HG03045 (cell line): ENCODE measurements around the gene GLRX.

Experiments
- ATAC-seq: cut with Tn5 transposase; IDR thresholded peaks from one replicate; pipeline ENCODE4 v1.9.1; 2021; ENCODE audit warnings: mild to moderate bottlenecking, moderate library complexity; ENCODE audit not compliant: unreplicated experiment

GLRX gene

DNA sequence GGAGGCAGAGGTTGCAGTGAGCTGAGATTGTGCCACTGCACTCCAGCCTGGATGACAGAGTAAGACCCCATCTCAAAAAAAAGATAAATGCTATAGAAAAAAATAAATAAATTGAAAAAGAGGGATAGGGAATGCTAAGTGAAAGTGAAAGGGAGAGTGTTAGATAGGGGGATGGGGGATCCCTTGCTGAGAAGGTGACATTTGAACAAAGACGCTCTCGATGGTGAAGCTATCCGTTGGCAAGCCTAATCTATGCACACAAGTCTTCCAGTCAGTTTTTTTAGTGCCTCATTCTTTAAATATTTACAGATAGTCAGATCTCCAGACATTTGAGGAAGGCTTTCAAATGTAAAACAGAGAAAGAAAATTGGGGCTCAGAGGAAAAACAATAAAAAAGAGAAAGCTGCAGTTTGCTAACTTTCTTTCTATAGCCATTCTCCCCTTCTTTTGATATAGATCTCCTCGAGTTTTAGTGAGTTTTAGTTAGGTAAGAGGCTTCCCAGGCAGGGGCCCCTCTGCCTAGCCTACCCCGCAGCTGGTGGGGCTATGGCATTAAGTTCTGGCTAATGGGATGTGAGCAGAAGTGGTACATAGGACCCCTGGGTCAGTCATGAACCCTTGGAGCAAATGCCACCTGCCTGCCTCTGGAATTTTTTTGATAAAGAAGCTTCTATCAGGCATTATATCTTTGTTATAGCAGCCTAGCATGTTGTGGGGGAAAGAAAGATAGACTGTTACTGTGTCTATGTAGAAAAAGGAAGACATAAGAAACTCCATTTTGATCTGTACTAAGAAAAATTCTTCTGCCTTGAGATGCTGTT, 12.0 kb downstream of the GLRX start:
- ATAC-seq: no peak

- ATAC-seq: no peak
These were observed 13.0 kb downstream of the GLRX start for GRCh38 chr5:95809414-95809960.

- ATAC-seq: peak; percentile 99
These were observed 13.7 kb downstream of the GLRX start for GRCh38 chr5:95808686-95809413.

GRCh38 chr5:95808013-95808685, 14.4 kb downstream of the GLRX start:
- no peak for ATAC-seq

DNA sequence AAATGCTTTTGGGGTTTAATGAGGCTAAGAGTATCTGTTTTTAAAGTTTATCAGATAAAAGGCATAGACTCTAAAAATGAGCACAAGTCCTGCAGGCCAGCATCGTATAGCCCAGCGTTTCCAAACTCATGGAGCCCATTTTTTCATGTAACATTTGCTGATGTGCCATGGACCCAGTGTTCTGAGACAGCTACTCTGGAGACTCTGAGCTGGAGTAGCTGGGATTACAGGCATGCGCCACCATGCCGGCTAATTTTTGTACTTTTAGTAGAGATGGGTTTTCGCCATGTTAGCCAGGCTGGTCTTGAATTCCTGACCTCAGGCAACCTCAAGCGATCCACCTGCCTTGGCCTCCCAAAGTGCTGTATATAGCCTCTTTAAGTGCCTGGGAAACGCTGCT, 15.8 kb downstream of the GLRX start:
- no peak for ATAC-seq

DNA sequence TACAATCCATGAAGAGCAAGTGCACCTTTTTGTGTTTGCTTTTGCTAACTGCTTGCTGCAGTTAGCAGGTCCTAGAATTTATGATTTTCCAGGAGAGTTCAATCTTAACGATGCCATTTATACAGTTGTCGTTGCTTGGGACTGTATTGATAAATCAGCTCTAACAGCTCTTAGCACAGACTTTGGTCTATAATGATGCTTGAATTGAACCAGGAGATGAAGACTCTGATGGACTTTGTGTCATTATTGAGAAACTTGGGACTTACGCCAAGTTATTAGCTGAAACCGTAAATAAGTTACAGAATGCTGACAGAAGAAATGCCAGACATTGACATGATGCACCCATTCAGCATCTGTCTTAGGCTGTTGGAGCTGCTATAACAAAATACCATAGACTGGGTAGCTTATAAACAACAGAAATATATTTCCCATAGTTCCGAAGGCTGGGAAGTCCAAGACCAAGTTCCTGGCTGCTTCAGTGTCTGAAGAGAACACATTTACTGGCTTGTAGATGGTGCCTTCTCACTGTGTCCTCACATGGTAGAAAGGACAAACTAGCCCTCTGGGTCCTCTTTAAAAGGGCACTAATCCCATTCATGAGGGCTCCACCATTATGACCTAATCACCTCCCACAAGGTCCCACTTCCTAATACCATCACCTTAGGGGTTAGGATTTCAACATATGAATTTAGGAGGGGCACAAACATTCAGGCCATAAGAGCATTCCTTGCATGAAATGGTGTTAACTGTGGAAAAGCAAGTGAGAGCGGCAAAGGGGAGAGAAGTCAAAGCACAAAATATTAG, 17.6 kb downstream of the GLRX start:
- ATAC-seq: no peak

GRCh38 chr5:95803271-95804148, 19.0 kb downstream of the GLRX start:
- ATAC-seq: no peak

- no peak for ATAC-seq
These were observed 20.6 kb downstream of the GLRX start for GRCh38 chr5:95801961-95802360.

DNA sequence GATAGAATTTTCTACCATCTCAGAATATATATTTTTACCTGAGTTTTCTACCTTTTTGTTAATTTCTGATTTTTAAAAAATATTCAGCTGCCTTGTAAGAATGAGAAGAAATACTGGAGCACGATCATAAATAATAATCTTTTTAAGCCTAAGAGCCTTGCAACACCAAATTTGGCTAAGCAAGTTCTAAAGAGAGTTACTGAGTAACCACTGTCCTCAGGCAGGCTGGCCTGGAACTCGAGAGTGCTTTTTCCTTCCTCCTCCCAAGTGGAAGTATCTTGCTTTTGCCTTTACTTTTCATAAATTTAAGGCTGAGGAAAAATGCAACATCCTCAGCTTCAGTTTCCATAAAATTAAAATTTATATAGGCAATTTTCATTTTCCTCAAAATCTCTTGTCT, 21.0 kb downstream of the GLRX start:
- ATAC-seq: no peak

- ATAC-seq: no peak
These were observed 22.0 kb downstream of the GLRX start for GRCh38 chr5:95800553-95800952.

DNA sequence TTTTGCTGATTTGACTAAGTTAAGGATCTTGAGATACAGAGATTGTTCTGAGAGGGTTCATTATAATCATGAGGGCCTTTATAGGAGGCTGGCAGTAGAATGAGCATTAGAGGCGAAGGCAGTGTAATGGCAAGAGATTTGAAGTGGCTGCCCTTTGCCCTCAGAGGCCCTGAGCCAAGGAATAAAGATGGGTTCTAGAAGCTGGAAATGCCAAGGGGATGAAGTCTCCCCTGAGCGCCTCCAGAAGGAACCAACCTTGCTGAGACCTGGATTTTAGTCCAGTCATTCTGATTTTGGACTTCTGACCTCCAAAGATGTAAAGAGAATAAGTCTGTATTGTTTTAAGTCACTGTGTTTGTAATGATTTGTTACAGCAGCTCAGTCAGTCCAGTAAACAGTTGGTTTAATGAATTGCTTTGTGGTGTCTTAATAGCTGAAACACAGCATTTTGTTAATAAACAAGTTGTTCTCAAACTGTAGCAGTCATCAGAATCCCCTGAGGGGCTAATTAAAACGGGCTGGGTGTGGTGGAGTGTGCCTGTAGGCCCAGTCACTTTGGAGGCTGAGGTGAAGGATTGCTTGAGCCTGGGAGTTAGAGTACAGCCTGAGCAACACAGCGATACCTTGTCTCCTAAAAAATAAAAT, 23.2 kb downstream of the GLRX start:
- no peak for ATAC-seq

GRCh38 chr5:95798545-95798944, 24.0 kb downstream of the GLRX start:
- no peak for ATAC-seq

DNA sequence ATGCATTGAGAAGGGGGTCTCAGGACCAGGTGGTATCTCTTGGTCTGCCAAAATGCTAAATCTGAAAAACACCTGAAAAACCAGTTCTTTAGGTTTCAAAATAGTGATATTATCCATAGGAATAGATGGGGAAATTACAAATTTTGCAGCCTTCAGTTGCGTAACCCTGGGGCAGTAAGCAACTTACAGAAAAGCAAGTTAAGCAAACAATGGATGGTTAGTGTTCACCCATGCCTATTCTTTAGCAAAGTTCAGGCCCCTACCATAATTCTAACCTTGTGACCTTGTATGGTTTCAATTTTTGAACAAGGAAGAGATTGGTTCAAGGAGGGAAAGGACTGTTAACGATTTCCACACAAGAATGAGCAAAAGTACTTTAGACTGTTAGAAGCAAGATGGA, 24.5 kb downstream of the GLRX start:
- ATAC-seq: no peak

GRCh38 chr5:95797301-95797700, 25.2 kb downstream of the GLRX start:
- no peak for ATAC-seq

GRCh38 chr5:95794070-95794516, 28.4 kb downstream of the GLRX start:
- ATAC-seq: no peak

DNA sequence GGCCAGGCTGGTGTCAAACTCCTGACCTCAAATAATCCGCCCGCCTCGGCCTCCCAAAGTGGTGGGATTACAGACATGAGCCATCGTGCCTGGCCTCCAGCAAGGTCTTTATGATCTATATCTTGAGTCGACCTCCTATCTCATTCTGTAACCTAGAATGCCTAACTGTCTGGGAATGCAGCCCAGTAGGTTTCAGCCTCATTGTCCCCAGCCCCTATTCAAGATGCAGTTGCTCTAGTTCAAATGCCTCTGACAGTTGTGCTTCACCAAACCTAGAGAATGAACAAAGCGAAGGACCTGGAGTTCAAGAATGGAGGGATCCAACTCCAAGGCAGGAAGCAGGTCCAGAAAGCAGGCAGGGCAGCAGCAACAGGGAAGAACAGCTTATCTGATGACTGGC, 30.8 kb downstream of the GLRX start:
- ATAC-seq: no peak

DNA sequence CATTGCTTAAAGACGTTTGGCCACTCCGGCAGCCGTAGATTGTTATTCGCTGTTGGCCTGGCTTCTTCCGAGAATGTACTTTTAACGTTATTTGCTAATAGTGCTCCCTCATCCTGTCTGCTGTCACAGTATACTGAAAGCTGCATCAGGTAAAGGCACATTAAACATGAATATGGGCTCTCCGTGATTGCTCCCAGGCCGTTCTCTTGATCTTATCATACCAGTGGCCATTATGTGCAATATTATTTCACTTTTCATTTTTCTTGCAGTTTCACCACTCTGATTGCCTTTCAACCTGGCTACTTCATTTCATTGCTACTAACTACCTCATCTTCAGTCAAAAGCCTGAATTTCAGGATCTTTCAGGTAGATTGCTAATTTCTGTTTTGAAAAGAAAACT, 34.0 kb downstream of the GLRX start:
- ATAC-seq: no peak

DNA sequence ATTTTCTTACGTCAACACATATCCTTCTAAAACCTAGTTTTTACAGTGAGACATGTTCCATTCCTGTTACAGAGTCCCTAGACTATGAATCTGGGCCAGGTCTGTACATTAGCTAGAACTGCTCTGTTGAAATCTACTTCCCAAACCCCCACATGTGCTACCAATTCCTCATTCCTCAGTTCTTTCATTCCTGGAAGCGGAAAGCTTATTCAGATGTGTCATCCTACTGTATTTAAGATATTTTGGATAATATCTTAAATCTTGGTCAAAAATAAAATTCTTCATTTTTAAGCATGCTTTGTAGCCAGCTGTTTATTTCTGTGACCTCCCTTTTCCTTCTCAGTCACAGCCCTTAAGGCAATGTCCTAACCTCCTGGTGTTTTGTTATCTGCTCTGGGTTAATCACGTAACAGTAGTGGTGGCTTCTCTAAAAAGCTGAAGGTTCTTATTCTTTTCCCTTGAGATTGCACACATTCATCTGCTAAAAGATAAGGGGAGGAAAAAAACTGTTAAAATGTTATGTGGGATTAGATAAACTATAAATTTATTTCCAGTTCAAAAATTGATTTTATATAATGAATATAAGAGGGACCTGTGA, 35.6 kb downstream of the GLRX start:
- no peak for ATAC-seq
